HepG2 (cell line): ENCODE measurements around the gene C1QTNF5. TPM values are rescaled to one million over a fixed set of nuclear protein-coding genes. Genes with fewer than 3 reads are reported as not detected.
A peak's percentile ranks its signal among the peaks of the same experiment; 100 is the strongest.

Experiments
- BHLHE40 ChIP-seq: IDR thresholded peaks from 2 replicates; pipeline ENCODE4 v1.6.1; 2011; ENCODE audit warnings: low read length, improper control_type of control experiment
- FOXO1 ChIP-seq: sonication (generic); formaldehyde crosslinking; IDR thresholded peaks from 2 replicates; pipeline ENCODE4 v1.4.0; 2020; ENCODE audit warnings: missing genetic modification reagents
- HOXA9 ChIP-seq: sonication (generic); formaldehyde crosslinking; IDR thresholded peaks from 2 replicates; pipeline ENCODE4 v1.8.1; 2022; ENCODE audit warnings: missing genetic modification reagents, mild to moderate bottlenecking, moderate library complexity, borderline replicate concordance
- MAFF ChIP-seq: IDR thresholded peaks from 2 replicates; pipeline ENCODE4 v1.6.1; 2011; ENCODE audit warnings: low read depth, low read length, improper control_type of control experiment
- MLLT10 ChIP-seq: sonication (generic); formaldehyde crosslinking; IDR thresholded peaks from 2 replicates; pipeline ENCODE4 v1.4.0; 2020; ENCODE audit warnings: missing genetic modification reagents
- MNT ChIP-seq: fragments of 450-650 bp; IDR thresholded peaks from 2 replicates; pipeline ENCODE4 v1.6.1; 2016
- NFIB ChIP-seq: sonication (generic); formaldehyde crosslinking; IDR thresholded peaks from 2 replicates; pipeline ENCODE4 v1.9.0; 2021; ENCODE audit warnings: missing genetic modification reagents, mild to moderate bottlenecking, borderline replicate concordance
- NR2C2 ChIP-seq: sonication (generic); formaldehyde crosslinking; IDR thresholded peaks from 2 replicates; pipeline ENCODE4 v1.4.0; 2020; ENCODE audit warnings: missing genetic modification reagents, mild to moderate bottlenecking, moderate library complexity, borderline replicate concordance
- PPARG ChIP-seq: conservative IDR thresholded peaks from 2 replicates; pipeline ENCODE4 v1.6.1; 2016; ENCODE audit warnings: missing biosample characterization, missing genetic modification reagents
- RFX1 ChIP-seq: fragments of 450-650 bp; IDR thresholded peaks from 2 replicates; pipeline ENCODE4 v1.6.1; 2017
- THAP11 ChIP-seq: IDR thresholded peaks from 2 replicates; pipeline ENCODE4 v1.6.1; 2016; ENCODE audit warnings: missing biosample characterization, missing genetic modification reagents
- ZBTB8A ChIP-seq: sonication (generic); formaldehyde crosslinking; IDR thresholded peaks from 2 replicates; pipeline ENCODE4 v1.4.0; 2020; ENCODE audit warnings: mild to moderate bottlenecking, low read depth, missing genetic modification reagents, borderline replicate concordance
- ZFY ChIP-seq: sonication (generic); formaldehyde crosslinking; IDR thresholded peaks from 2 replicates; pipeline ENCODE4 v1.4.0; 2020; ENCODE audit warnings: missing genetic modification reagents
- ZIK1 ChIP-seq: sonication (generic); formaldehyde crosslinking; IDR thresholded peaks from 2 replicates; pipeline ENCODE4 v1.5.0; 2020; ENCODE audit warnings: mild to moderate bottlenecking, low read depth, missing genetic modification reagents, borderline replicate concordance
- ZNF709 ChIP-seq: sonication (generic); formaldehyde crosslinking; IDR thresholded peaks from 2 replicates; pipeline ENCODE4 v1.5.0; 2020; ENCODE audit warnings: mild to moderate bottlenecking, missing genetic modification reagents
- polyA plus RNA-seq, 8 experiments: library from polyadenylated mRNA; depleted of rRNA in 3 of 8; stranded (reverse) in 7 of 8; unstranded in 1 of 8; fragments of >200 nt; fragmentation: Illumina TruSeq in 4 of 8; extraction: Trizol in 4 of 8; gene quantifications; 2 replicates each; pipeline versions ENCODE4 v1.2.1 to v1.2.3, GENCODE V29; 2011 to 2016; ENCODE audit warnings: low read depth in 4 of 8, missing spikeins in 1 of 8, mixed read lengths in 1 of 8; ENCODE audit not compliant: insufficient read depth in 1 of 8
- total RNA-seq, 5 experiments: library from RNA; depleted of rRNA; stranded (reverse); fragments of >200 nt; fragmentation: Illumina TruSeq; extraction: Trizol; gene quantifications; 2 replicates each; pipeline ENCODE4 v1.2.3, GENCODE V29; 2016; ENCODE audit warnings: low read depth in 1 of 5
- TF ChIP-seq, protein P1 (sequence below): fragments of 450-650 bp; IDR thresholded peaks from 2 replicates; pipeline ENCODE4 v1.6.1; 2017; ENCODE audit warnings: mild to moderate bottlenecking
- TF ChIP-seq, protein P2 (sequence below): sonication (generic); formaldehyde crosslinking; IDR thresholded peaks from 2 replicates; pipeline ENCODE4 v1.4.0; 2020; ENCODE audit warnings: mild to moderate bottlenecking, missing genetic modification reagents
- TF ChIP-seq, protein P3 (sequence below): sonication (generic); formaldehyde crosslinking; IDR thresholded peaks from 2 replicates; pipeline ENCODE4 v1.4.0; 2020; ENCODE audit warnings: missing genetic modification reagents

C1QTNF5 gene
- total and polyA plus RNA-seq, 2 of the 13 experiments (the other 11 are each of a cell fraction or from before 2014, with no cell fraction given), result 0.86 to 1.2 TPM

GRCh38 chr11:119380160-119380826 is 39.6 kb upstream of the C1QTNF5 start (continued):
- TF ChIP-seq, protein P1, sequence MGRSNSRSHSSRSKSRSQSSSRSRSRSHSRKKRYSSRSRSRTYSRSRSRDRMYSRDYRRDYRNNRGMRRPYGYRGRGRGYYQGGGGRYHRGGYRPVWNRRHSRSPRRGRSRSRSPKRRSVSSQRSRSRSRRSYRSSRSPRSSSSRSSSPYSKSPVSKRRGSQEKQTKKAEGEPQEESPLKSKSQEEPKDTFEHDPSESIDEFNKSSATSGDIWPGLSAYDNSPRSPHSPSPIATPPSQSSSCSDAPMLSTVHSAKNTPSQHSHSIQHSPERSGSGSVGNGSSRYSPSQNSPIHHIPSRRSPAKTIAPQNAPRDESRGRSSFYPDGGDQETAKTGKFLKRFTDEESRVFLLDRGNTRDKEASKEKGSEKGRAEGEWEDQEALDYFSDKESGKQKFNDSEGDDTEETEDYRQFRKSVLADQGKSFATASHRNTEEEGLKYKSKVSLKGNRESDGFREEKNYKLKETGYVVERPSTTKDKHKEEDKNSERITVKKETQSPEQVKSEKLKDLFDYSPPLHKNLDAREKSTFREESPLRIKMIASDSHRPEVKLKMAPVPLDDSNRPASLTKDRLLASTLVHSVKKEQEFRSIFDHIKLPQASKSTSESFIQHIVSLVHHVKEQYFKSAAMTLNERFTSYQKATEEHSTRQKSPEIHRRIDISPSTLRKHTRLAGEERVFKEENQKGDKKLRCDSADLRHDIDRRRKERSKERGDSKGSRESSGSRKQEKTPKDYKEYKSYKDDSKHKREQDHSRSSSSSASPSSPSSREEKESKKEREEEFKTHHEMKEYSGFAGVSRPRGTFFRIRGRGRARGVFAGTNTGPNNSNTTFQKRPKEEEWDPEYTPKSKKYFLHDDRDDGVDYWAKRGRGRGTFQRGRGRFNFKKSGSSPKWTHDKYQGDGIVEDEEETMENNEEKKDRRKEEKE, result no peak
- TF ChIP-seq, protein P2, sequence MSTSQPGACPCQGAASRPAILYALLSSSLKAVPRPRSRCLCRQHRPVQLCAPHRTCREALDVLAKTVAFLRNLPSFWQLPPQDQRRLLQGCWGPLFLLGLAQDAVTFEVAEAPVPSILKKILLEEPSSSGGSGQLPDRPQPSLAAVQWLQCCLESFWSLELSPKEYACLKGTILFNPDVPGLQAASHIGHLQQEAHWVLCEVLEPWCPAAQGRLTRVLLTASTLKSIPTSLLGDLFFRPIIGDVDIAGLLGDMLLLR (CRISPR knock-in tag), result no peak
- TF ChIP-seq MLLT10 (CRISPR knock-in tag) (no peak), ZNF709 (CRISPR knock-in tag) (no peak), ZFY (no peak; the same call in 1 of the 2 replicates), NFIB (CRISPR knock-in tag) (no peak), FOXO1 (CRISPR knock-in tag) (no peak), BHLHE40 (no peak), ZBTB8A (CRISPR knock-in tag) (no peak), HOXA9 (CRISPR knock-in tag) (no peak), THAP11 (no peak), PPARG (no peak), MNT (no peak), RFX1 (no peak), ZIK1 (0 out of 2 replicates have a peak, but pooled peaks have one; percentile 8), MAFF (no peak), NR2C2 (CRISPR knock-in tag) (no peak)
- TF ChIP-seq, protein P3, sequence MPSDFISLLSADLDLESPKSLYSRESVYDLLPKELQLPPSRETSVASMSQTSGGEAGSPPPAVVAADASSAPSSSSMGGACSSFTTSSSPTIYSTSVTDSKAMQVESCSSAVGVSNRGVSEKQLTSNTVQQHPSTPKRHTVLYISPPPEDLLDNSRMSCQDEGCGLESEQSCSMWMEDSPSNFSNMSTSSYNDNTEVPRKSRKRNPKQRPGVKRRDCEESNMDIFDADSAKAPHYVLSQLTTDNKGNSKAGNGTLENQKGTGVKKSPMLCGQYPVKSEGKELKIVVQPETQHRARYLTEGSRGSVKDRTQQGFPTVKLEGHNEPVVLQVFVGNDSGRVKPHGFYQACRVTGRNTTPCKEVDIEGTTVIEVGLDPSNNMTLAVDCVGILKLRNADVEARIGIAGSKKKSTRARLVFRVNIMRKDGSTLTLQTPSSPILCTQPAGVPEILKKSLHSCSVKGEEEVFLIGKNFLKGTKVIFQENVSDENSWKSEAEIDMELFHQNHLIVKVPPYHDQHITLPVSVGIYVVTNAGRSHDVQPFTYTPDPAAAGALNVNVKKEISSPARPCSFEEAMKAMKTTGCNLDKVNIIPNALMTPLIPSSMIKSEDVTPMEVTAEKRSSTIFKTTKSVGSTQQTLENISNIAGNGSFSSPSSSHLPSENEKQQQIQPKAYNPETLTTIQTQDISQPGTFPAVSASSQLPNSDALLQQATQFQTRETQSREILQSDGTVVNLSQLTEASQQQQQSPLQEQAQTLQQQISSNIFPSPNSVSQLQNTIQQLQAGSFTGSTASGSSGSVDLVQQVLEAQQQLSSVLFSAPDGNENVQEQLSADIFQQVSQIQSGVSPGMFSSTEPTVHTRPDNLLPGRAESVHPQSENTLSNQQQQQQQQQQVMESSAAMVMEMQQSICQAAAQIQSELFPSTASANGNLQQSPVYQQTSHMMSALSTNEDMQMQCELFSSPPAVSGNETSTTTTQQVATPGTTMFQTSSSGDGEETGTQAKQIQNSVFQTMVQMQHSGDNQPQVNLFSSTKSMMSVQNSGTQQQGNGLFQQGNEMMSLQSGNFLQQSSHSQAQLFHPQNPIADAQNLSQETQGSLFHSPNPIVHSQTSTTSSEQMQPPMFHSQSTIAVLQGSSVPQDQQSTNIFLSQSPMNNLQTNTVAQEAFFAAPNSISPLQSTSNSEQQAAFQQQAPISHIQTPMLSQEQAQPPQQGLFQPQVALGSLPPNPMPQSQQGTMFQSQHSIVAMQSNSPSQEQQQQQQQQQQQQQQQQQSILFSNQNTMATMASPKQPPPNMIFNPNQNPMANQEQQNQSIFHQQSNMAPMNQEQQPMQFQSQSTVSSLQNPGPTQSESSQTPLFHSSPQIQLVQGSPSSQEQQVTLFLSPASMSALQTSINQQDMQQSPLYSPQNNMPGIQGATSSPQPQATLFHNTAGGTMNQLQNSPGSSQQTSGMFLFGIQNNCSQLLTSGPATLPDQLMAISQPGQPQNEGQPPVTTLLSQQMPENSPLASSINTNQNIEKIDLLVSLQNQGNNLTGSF, result no peak
